T1000 (cell line): ENCODE results near the gene SPARCL1.
"Not testable (repeated sequence)": the region's sequence is repeated elsewhere in the genome, so short reads cannot be mapped to it uniquely, and the experiment has no call there.

Experiments
- DNase-seq: peaks from one replicate; lab custom pipeline; 2025; ENCODE audit warnings: mixed read lengths; lab: John Stamatoyannopoulos, UW

Gene SPARCL1

DNA sequence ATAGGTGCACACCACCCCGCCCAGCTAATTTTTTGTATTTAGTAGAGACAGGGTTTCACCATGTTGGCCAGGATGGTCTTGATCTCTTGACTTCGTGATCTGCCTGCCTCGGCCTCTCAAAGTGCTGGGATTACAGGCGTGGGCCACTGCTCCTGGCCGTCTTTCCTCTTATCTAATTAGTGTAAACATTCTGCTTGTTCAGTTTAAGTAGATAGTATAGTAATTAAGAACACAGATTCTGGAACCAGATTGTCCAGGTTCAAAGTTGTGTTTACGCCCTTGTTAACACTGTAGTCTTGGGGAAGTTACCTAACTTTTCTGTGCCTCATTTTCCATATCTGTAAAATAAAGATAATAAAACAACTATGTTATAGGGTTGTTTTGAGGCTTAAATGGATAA is 82.8 kb downstream of the SPARCL1 start:
- not testable (repeated sequence) for DNase-seq

DNA sequence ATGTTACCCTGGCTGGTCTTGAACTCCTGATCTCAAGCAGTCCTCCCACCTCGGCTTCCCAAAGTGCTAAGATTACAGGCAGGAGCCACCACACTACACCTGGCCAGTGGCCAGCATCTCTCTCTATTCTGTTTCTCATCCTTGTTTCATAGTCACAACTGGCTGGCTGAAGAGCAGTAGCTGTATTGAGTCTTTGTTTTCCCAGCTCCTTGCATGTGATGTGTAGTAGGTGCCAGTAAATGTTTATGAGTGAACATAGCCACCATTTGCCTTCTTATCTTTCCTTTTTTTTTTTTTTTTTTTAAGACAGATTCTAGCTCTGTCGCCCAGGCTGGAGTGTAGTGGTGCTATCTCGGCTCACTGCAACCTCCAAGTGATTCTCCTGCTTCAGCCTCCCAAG is 83.2 kb downstream of the SPARCL1 start:
- DNase-seq = no peak

DNA sequence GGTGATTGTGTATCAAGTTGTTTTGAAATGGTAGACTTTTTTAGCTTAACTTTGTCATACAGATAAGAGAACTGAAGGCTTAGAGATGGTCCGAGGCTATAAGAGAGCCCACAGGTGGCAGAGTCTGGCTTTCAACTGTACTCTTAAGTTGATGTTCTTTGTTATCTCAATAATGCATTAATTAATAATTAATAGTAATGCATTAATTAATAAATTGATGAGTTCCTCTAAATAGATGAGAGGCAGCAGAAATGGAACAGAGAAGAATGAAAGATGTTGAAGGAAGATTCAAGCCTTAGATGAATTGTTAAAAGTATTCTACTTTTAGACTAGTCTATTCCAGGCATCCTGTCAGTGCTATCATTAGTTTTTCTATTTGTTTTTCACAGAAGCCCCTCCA is 84.4 kb downstream of the SPARCL1 start:
- no peak for DNase-seq

DNA sequence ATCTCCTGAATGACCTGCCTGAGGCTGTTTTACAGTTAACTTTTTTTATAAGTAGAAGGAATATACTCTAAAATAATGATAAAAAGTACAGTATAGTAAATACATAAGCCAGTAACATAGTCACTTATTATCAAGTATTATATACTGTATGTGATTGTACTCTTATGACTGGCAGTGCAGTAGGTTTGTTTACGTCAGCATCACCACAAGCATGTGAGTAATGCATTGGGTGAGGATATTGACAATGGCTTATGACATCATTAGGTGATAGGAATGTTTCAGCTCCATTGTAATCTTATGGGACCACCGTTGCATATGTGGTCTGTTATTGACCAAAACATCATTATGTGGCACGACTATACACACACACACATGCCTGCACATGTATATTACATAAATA is 86.3 kb downstream of the SPARCL1 start:
- no peak for DNase-seq

DNA sequence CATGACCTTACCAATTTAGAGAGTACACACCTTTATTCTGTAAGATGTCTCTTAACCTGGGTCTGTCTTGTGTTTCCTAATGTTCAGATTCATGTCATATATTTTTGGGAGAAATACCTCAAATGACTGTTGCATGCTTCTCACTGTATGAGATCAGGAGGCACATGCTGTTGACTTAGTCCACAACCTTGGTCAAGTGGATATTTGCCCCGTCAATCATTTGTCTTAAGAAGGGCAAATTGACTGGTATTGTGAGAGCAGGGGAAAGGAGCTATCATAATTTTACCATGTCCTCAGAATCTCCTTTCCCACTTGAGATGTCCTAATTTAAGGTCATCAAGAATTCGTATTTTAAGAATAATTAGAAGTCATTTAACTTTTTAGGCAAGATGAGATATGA is 95.8 kb downstream of the SPARCL1 start:
- DNase-seq = no peak

DNA sequence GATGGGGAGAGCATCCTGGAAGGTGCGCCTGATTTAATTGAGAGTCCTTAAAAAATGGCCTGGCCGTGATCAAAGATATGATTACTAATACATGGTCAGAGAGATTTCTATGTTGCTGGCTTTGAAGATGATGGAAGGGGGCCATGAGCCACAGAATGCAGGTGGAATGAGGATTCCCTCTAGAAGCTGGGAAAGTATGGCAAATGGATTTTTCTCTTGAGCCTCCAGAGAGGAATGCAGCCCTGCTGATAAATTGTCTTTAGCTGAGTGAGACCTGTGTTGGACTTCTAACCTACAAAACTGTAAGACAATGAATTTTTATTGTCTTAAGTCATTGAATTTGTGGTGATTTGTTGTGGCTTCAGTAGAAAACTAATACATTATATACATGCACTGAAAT is 99.1 kb downstream of the SPARCL1 start:
- no peak for DNase-seq

DNA sequence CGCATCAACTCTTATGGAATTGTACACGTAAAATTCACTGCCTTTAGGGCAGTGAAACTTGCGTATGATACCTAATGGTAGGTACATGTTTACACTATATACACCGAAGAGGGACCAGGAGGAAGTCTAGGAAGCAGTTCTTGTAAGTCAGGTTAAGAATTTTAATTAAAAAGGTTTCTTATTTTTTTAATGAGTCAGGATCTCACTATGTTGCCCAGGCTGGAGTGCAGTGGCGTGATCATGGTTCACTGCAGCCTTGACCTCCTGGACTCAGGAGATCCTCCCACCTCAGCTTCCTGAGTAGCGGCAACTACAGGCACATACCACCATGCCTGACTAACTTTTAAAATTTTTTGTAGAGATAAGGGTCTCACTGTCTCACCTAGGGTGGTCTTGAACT is 100.2 kb downstream of the SPARCL1 start:
- no peak for DNase-seq

DNA sequence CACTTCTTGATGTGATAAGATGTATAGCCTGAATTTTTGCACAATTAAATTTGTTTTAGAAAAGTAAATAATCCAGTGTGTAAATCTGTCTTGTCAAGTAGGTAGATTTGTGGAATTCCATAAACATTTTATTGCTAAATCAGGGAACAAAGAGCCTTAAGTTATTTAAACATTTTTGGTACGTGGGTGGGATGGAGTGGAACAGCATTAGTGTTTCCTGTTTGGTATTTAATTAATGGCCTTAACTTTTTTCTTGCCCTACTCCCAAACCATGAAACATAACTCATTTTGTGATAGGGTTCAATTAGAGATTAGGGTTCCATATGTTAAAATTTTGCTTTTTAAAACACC is 101.7 kb downstream of the SPARCL1 start:
- DNase-seq = no peak

DNA sequence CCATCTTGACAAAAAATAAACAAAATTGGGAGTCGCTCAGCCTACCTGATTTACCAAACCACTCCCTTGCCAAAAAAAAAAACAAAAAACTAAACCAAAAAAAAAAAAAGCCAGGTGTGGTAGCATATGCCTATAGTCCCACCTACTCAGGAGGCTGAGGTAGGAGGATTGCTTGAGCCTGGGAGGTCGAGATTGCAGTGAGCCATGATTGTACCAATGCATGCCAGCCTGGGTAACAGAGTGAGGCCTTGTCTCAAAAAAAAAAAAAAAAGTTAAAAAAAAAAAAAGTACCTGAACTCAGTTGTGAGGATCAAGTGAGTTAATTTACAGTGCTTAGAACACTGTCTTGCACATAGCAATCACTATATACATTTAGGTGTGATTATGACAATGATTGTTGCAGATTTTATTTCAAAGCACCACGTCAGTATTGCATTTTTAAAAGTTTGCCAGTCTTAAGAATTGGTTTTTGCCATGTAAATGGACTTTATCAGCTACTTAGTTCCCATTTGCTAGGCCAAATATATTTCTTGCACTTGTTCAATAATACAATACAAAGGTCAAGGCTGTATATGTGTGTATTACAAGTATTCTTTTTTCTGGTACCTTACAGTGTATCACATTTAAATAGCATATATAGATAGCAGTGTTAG is 102.2 kb downstream of the SPARCL1 start:
- no peak for DNase-seq

DNA sequence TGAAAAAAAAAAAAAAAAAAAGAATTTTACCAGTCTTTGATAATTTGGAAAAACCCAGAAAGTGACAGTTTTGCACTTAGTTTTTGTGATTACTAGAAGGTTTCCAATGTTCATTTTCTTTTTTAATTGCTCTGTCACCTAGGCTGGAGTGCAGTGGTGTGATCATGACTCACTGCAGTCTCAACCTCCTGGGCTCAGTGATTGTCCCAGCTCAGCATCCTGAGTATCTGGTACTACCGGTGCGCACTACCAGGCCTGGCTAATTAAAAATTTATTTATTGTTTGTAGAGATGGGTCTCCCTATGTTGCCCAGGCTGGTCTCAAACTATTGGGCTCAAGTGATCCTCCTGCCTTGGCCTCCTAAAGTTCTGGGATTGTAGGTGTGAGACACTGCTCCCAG is 103.5 kb downstream of the SPARCL1 start:
- no peak for DNase-seq

DNA sequence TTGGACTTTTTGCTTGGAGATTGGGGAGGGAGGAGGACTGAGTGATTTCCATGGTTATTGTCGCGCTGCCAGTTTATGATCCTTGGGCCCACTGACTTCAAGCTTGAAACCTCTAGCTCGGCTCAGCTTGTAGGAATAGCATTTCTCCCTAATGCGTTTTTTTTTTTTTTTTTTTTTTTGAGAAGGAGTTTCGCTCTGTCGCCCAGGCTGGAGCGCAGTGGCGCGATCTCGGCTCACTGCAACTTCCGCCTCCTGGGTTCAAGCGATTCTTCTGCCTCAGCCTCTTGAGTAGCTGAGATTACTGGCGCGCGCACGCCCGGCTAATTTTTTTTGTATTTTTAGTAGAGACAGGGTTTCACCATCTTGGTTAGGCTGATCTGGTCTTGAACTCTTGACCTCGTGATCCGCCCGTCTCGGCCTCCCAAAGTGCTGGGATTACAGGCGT is 105.1 kb downstream of the SPARCL1 start:
- not testable (repeated sequence) for DNase-seq
